ENCODE results near the gene RND1. TPM values are rescaled to one million over a fixed set of nuclear protein-coding genes. Genes with fewer than 3 reads are reported as not detected.

Gene RND1
- total RNA-seq, 1 experiment from 2014 or later, result 2.0 TPM

GRCh38 chr12:48807981-48808380, 57.7 kb downstream of the RND1 start:
- ChIA-PET CTCF (no interaction called here), POLR2A (ENCODE audit: low non-redundant PET) (no interaction called here)
- H3K4me1 ChIP-seq (ENCODE audit: insufficient read depth, low read length, poor library complexity, severe bottlenecking), result no peaks in the 10 kb centered on the region
- intact Hi-C loops (cut with micrococcal nuclease; ENCODE audit: unreplicated experiment), result no loop called here
- BruUV-seq (replicated peaks), result no TSS peak
- DNase-seq (ENCODE audit: low spot score), result no peak
- H3K4me3 ChIP-seq (ENCODE audit: low read depth, low read length, poor library complexity, severe bottlenecking), result no peak overlapping the region
- H3K27me3 ChIP-seq (replicated peaks; ENCODE audit: insufficient read depth, low read depth, low read length, poor library complexity), result no peaks in the 10 kb centered on the region
- TF ChIP-seq, protein P1, sequence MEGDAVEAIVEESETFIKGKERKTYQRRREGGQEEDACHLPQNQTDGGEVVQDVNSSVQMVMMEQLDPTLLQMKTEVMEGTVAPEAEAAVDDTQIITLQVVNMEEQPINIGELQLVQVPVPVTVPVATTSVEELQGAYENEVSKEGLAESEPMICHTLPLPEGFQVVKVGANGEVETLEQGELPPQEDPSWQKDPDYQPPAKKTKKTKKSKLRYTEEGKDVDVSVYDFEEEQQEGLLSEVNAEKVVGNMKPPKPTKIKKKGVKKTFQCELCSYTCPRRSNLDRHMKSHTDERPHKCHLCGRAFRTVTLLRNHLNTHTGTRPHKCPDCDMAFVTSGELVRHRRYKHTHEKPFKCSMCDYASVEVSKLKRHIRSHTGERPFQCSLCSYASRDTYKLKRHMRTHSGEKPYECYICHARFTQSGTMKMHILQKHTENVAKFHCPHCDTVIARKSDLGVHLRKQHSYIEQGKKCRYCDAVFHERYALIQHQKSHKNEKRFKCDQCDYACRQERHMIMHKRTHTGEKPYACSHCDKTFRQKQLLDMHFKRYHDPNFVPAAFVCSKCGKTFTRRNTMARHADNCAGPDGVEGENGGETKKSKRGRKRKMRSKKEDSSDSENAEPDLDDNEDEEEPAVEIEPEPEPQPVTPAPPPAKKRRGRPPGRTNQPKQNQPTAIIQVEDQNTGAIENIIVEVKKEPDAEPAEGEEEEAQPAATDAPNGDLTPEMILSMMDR (conservative IDR thresholded peaks at IDR 0.05; ENCODE audit: low read depth, low read length), result no peak
- TF ChIP-seq EZH2 (IDR thresholded peaks at IDR 0.05; ENCODE audit: borderline replicate concordance, low read depth, low read length, poor library complexity, severe bottlenecking), result no peak
- H3K27ac ChIP-seq (ENCODE audit: low read depth, low read length, poor library complexity, severe bottlenecking), result no peak overlapping the region
- H3K9me3 ChIP-seq (ENCODE audit: low read depth, low read length, poor library complexity, severe bottlenecking), result no peaks in the 10 kb centered on the region
- H3K36me3 ChIP-seq (ENCODE audit: insufficient read depth, low read length, poor library complexity, severe bottlenecking), result no peaks in the 10 kb centered on the region

Other genes with a start within 250 kb of the RND1 start
- gene KANSL2, start 183.6 kb downstream of the RND1 start, total RNA-seq (2021), result 46.9 and 51.4 TPM in 2 replicates
- 51.0 and 51.8 TPM in 2 replicates for gene CCNT1, start 149.2 kb downstream of the RND1 start, total RNA-seq (2021)
- gene ADCY6, start 76.8 kb downstream of the RND1 start, total RNA-seq (2021), result 6.8 and 12.8 TPM in 2 replicates
- gene CACNB3, start 47.4 kb downstream of the RND1 start, total RNA-seq (2021), result 23.8 and 32.4 TPM in 2 replicates
- 111 and 135 TPM in 2 replicates for gene DDX23, start 13.7 kb downstream of the RND1 start, total RNA-seq (2021)
- gene FKBP11, start 59.6 kb upstream of the RND1 start, total RNA-seq (2021), result 31.8 and 32.5 TPM in 2 replicates
- 183 and 196 TPM in 2 replicates for gene ARF3, start 91.6 kb upstream of the RND1 start, total RNA-seq (2021)
- gene WNT10B, start 105.9 kb upstream of the RND1 start, total RNA-seq (2021), result 0.17 and 0.50 TPM in 2 replicates
- gene WNT1, start 112.5 kb upstream of the RND1 start, total RNA-seq (2021), result not detected in 2 replicates
- gene DDN, start 133.5 kb upstream of the RND1 start, total RNA-seq (2021), result 2.7 and 2.9 TPM in 2 replicates
- gene PRKAG1, start 152.9 kb upstream of the RND1 start, total RNA-seq (2021), result 50.7 and 59.6 TPM in 2 replicates
- gene KMT2D, start 194.9 kb upstream of the RND1 start, total RNA-seq (2021), result 121 and 138 TPM in 2 replicates
- gene RHEBL1, start 204.1 kb upstream of the RND1 start, total RNA-seq (2021), result 1.3 and 1.6 TPM in 2 replicates
- 0.22 and 0.39 TPM in 2 replicates for gene DHH, start 228.9 kb upstream of the RND1 start, total RNA-seq (2021)
- 47.2 and 55.7 TPM in 2 replicates for gene LMBR1L, start 245.0 kb upstream of the RND1 start, total RNA-seq (2021)

Data from A673 (cell line).